ENCODE results near the gene KIF16B. TPM values are rescaled to one million over a fixed set of nuclear protein-coding genes. Genes with fewer than 3 reads are reported as not detected.

The KIF16B gene
- total and polyA plus RNA-seq, 4 donors, result 5.1 to 19.7 (median 8.4) TPM

DNA sequence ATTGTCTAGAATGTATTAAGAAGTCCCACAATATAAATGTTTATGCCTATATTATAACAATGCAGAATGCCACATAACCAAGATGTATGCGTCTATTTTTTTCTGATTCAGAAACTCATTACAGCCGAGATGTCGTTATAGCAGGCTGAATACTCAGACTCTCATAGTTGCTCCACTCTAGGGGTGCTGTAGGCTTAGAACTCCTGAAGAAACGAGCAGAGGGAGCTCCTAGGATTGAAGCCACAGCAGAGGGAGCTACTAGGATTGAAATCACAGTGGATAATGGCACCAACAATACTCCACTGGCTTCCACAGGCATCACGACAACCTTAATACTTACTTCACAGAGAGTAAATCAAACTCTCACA, 208.9 kb downstream of the KIF16B start:
- no peaks in the 10 kb centered on the region for H3K4me1 ChIP-seq (ENCODE audit: control insufficient read depth in 4 of 4, insufficient read depth in 4 of 4, low read length in 3 of 4)
- H3K4me3 ChIP-seq (ENCODE audit: low read depth in 1 of 3, low read length in 3 of 3), result no peak overlapping the region
- no peaks in the 10 kb centered on the region for H3K9me3 ChIP-seq (ENCODE audit: control insufficient read depth in 4 of 4, low read length in 3 of 4)
- H3K27me3 ChIP-seq (ENCODE audit: control insufficient read depth in 4 of 4, insufficient read depth in 4 of 4, low read length in 3 of 4), result no peaks in the 10 kb centered on the region
- H3K9ac ChIP-seq (ENCODE audit: low read depth in 1 of 2, low read length in 2 of 2), result no peak overlapping the region
- DNase-seq (ENCODE audit: low spot score), result no peak
- H3K27ac ChIP-seq (ENCODE audit: low read depth in 1 of 2, low read length in 2 of 2), result no peak overlapping the region
- 91% methylated on average over 5 of the region's 5 CpGs for WGBS
- TF ChIP-seq, protein P1, sequence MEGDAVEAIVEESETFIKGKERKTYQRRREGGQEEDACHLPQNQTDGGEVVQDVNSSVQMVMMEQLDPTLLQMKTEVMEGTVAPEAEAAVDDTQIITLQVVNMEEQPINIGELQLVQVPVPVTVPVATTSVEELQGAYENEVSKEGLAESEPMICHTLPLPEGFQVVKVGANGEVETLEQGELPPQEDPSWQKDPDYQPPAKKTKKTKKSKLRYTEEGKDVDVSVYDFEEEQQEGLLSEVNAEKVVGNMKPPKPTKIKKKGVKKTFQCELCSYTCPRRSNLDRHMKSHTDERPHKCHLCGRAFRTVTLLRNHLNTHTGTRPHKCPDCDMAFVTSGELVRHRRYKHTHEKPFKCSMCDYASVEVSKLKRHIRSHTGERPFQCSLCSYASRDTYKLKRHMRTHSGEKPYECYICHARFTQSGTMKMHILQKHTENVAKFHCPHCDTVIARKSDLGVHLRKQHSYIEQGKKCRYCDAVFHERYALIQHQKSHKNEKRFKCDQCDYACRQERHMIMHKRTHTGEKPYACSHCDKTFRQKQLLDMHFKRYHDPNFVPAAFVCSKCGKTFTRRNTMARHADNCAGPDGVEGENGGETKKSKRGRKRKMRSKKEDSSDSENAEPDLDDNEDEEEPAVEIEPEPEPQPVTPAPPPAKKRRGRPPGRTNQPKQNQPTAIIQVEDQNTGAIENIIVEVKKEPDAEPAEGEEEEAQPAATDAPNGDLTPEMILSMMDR (IDR thresholded peaks at IDR 0.05; ENCODE audit: low read depth, low read length, missing input control), result no peak
- TF ChIP-seq, protein P2, sequence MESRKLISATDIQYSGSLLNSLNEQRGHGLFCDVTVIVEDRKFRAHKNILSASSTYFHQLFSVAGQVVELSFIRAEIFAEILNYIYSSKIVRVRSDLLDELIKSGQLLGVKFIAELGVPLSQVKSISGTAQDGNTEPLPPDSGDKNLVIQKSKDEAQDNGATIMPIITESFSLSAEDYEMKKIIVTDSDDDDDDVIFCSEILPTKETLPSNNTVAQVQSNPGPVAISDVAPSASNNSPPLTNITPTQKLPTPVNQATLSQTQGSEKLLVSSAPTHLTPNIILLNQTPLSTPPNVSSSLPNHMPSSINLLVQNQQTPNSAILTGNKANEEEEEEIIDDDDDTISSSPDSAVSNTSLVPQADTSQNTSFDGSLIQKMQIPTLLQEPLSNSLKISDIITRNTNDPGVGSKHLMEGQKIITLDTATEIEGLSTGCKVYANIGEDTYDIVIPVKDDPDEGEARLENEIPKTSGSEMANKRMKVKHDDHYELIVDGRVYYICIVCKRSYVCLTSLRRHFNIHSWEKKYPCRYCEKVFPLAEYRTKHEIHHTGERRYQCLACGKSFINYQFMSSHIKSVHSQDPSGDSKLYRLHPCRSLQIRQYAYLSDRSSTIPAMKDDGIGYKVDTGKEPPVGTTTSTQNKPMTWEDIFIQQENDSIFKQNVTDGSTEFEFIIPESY (IDR thresholded peaks at IDR 0.05), result no peak
- no peak for TF ChIP-seq NR2F2 (IDR thresholded peaks at IDR 0.05)
- TF ChIP-seq, protein P3, sequence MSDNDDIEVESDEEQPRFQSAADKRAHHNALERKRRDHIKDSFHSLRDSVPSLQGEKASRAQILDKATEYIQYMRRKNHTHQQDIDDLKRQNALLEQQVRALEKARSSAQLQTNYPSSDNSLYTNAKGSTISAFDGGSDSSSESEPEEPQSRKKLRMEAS (IDR thresholded peaks at IDR 0.05), result no peak
- H3K36me3 ChIP-seq (ENCODE audit: control insufficient read depth in 4 of 4, insufficient read depth in 3 of 4, low read depth in 1 of 4, low read length in 3 of 4), result peaks cover 2 to 11% (median 7%) of the 10 kb centered on the region in 4 donors

DNA sequence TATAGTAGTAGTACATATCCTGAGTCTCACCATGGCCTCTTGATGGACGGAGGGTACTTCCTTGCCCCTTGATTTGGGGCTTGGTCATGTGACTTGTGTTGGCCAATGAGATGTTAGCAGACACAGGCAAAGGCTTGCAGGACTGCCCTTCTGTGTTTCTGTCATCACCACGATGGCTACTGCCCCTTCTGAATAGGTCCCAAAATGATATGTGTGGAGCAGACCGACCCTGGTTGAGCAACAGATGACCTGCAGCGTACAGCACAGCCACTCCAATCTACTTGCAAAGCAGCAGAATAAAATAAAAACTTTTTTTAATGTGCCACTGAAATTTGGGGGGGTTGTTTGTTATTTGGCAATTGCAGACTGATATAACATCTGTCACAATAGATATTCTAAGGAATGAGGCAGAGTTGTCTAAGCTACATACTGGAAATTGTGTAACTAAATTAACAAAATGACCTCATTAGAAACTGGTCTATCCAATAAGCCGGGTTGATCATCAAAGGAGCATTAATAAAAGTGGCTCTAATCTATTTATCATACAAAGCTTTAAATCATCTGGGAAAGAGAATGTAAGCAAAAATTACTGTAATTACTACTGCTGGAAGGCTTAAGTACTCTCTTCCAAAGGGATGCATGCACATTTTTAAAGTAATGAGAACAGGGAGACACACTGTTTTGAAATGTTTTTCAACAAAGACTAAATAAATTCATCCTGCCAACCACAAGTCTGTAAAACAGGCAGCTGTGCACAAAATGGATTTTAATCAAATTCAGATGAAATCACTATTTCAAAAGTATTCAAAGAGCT, 209.5 kb downstream of the KIF16B start:
- H3K4me1 ChIP-seq (ENCODE audit: control insufficient read depth in 4 of 4, insufficient read depth in 4 of 4, low read length in 3 of 4), result no peaks in the 10 kb centered on the region
- 84% methylated on average over 5 of the region's 5 CpGs for WGBS
- H3K36me3 ChIP-seq (ENCODE audit: control insufficient read depth in 4 of 4, insufficient read depth in 3 of 4, low read depth in 1 of 4, low read length in 3 of 4), result peaks cover under 1 to 11% (median 5%) of the 10 kb centered on the region in 4 donors
- H3K4me3 ChIP-seq (ENCODE audit: low read depth in 1 of 3, low read length in 3 of 3), result no peak overlapping the region
- no peaks in the 10 kb centered on the region for H3K27me3 ChIP-seq (ENCODE audit: control insufficient read depth in 4 of 4, insufficient read depth in 4 of 4, low read length in 3 of 4)
- no peaks in the 10 kb centered on the region for H3K9me3 ChIP-seq (ENCODE audit: control insufficient read depth in 4 of 4, low read length in 3 of 4)
- H3K9ac ChIP-seq (ENCODE audit: low read depth in 1 of 2, low read length in 2 of 2), result no peak overlapping the region
- H3K27ac ChIP-seq (ENCODE audit: low read depth in 1 of 2, low read length in 2 of 2), result no peak overlapping the region
- DNase-seq (ENCODE audit: low spot score), result no peak
- TF ChIP-seq NR2F2 (IDR thresholded peaks at IDR 0.05) (no peak), YY1 (IDR thresholded peaks at IDR 0.05) (no peak), TAF1 (conservative IDR thresholded peaks at IDR 0.05) (no peak), FOXA2 (IDR thresholded peaks at IDR 0.05) (no peak), SP1 (IDR thresholded peaks at IDR 0.05) (no peak), FOXA1 (IDR thresholded peaks at IDR 0.05) (no peak)
- TF ChIP-seq, protein P3 (IDR thresholded peaks at IDR 0.05), result no peak

DNA sequence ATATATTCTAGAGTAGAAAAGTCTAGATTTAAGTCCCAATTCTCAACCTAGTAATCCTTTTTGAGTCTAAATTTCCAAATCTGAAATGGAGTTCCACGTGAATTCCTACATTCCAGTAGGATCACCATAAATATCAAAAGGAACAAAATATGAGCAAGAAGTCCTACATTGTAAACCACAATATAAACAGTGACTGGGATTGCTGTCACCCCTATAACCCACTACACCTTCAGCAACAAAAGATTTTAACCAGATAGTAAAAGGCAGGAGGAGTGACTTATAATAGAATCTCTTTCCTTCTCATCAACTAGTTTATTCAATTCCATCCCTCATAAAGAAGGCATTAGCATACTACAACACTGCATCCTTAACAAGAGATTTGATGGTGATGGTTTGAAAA, 210.6 kb downstream of the KIF16B start:
- WGBS, result 96% methylated on average over 1 of the region's 1 CpG
- no peaks in the 10 kb centered on the region for H3K27me3 ChIP-seq (ENCODE audit: control insufficient read depth in 4 of 4, insufficient read depth in 4 of 4, low read length in 3 of 4)
- no peak overlapping the region for H3K9ac ChIP-seq (ENCODE audit: low read depth in 1 of 2, low read length in 2 of 2)
- H3K9me3 ChIP-seq (ENCODE audit: control insufficient read depth in 4 of 4, low read length in 3 of 4), result no peaks in the 10 kb centered on the region
- H3K4me1 ChIP-seq (ENCODE audit: control insufficient read depth in 4 of 4, insufficient read depth in 4 of 4, low read length in 3 of 4), result no peaks in the 10 kb centered on the region
- no peak for DNase-seq (ENCODE audit: low spot score)
- H3K36me3 ChIP-seq (ENCODE audit: control insufficient read depth in 4 of 4, insufficient read depth in 3 of 4, low read depth in 1 of 4, low read length in 3 of 4), result peaks cover 0 to 4% (median 1%) of the 10 kb centered on the region in 4 donors
- H3K4me3 ChIP-seq (ENCODE audit: low read depth in 1 of 3, low read length in 3 of 3), result no peak overlapping the region
- no peak for TF ChIP-seq GABPA (IDR thresholded peaks at IDR 0.05 in 1 of 2, conservative IDR thresholded peaks at IDR 0.05 in 1 of 2)
- TF ChIP-seq NR2F2 (IDR thresholded peaks at IDR 0.05), result no peak
- H3K27ac ChIP-seq (ENCODE audit: low read depth in 1 of 2, low read length in 2 of 2), result no peak overlapping the region

All from liver (tissue), 9 donors.